Gastroesophageal sphincter (tissue), 4 donors: ENCODE data around the gene KRTAP10-8. TPM values are rescaled to one million over a fixed set of nuclear protein-coding genes. Genes with fewer than 3 reads are reported as not detected.
"Not testable (repeated sequence)": the region's sequence is repeated elsewhere in the genome, so short reads cannot be mapped to it uniquely, and the experiment has no call there.

Experiments
- ATAC-seq: fragments of 150-250 bp; one replicate; pipeline ENCODE4 v1.9.1; 2016; ENCODE audit warnings: mild to moderate bottlenecking, moderate library complexity
- H3K27ac ChIP-seq, 4 donors: fragments of 200-600 bp; sonication (generic) in 3 of 4; 1 replicate in 3 of 4; 2 replicates in 1 of 4; pipeline ENCODE4 v1.5.1; 2016 to 2019
- H3K27me3 ChIP-seq: fragments of 200-600 bp; sonication (generic); one replicate; pipeline ENCODE4 v1.5.1; 2019
- H3K36me3 ChIP-seq, 2 donors: fragments of 200-600 bp; sonication (generic); one replicate each; pipeline ENCODE4 v1.5.1; 2019; ENCODE audit warnings: control low read depth in 1 of 2
- H3K4me1 ChIP-seq, 3 donors: fragments of 200-600 bp; sonication (generic); 1 replicate in 2 of 3; 2 replicates in 1 of 3; pipeline ENCODE4 v1.5.1; 2016 to 2019; ENCODE audit warnings: control low read depth in 2 of 3
- H3K4me3 ChIP-seq, 2 donors: fragments of 200-600 bp; sonication (generic); one replicate each; pipeline ENCODE4 v1.5.1; 2019; ENCODE audit warnings: mild to moderate bottlenecking in 1 of 2, moderate library complexity in 1 of 2
- H3K9me3 ChIP-seq, 3 donors: fragments of 200-600 bp; sonication (generic); one replicate each; pipeline ENCODE4 v1.5.1; 2017 to 2019; ENCODE audit warnings: control low read depth in 2 of 3
- EP300 ChIP-seq: sonication (generic); formaldehyde crosslinking; IDR thresholded peaks from one replicate; pipeline ENCODE4 v1.6.1; 2017; ENCODE audit warnings: antibody characterized with exemption, mild to moderate bottlenecking
- POLR2A ChIP-seq, 2 donors: fragments of 450-650 bp; IDR thresholded peaks; one replicate each; pipeline ENCODE4 v1.6.1; 2017; ENCODE audit warnings: antibody characterized with exemption in 2 of 2, mild to moderate bottlenecking in 2 of 2, moderate library complexity in 1 of 2
- POLR2AphosphoS5 ChIP-seq: sonication (generic); formaldehyde crosslinking; IDR thresholded peaks from one replicate; pipeline ENCODE4 v1.6.1; 2017; ENCODE audit warnings: antibody characterized with exemption
- WGBS, 2 donors: methylation state at CpG; one replicate each; pipeline ENCODE4 v1.1.5; 2018; ENCODE audit warnings: low coverage in 1 of 2; 5-methylcytosine and 5-hydroxymethylcytosine counted together
- total RNA-seq, 4 donors: library from RNA; depleted of rRNA; stranded (reverse); fragments of >200 nt; gene quantifications; one replicate each; pipeline ENCODE4 v1.1.0, GENCODE V29; 2016
- TF ChIP-seq, protein P1 (sequence below), 4 experiments: fragments of 200-600 bp in 2 of 4; fragments of 450-650 bp in 2 of 4; sonication (generic) in 1 of 4; IDR thresholded peaks; one replicate each; pipeline ENCODE4 v1.5.1; 2017 to 2019; ENCODE audit warnings: antibody characterized with exemption in 4 of 4, mild to moderate bottlenecking in 2 of 4, moderate library complexity in 2 of 4

KRTAP10-8 gene
- total RNA-seq, 4 donors from 2014 or later: not detected

DNA sequence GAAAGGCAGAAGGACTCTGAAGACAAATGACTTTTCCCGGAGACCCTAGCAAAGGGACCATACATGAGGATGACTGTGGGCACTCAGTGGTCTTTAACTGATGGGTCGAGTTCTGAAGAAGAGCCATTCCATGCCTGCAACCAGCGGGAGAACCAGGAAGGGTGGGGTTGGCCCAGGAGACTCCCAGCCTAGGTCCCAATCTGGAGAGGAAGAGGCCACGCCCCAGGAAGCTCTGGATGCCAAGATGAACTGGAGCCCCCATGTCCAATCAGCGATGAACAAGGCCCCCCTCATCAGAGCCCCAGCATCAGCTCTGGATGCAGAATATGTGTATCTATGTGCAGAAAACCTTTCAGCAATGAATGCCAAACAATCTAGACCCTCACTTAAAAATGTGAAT, 28.9 kb downstream of the KRTAP10-8 start:
- TF ChIP-seq POLR2A (IDR thresholded peaks at IDR 0.05): no peak
- no peak overlapping the region for H3K4me3 ChIP-seq
- H3K27ac ChIP-seq: no peak overlapping the region
- H3K36me3 ChIP-seq: no peaks in the 10 kb centered on the region
- H3K27me3 ChIP-seq: peaks cover 54% of the 10 kb centered on the region
- no peak for ATAC-seq
- H3K9me3 ChIP-seq: peaks cover 0 to 51% (median 0%) of the 10 kb centered on the region in 3 donors
- no peaks in the 10 kb centered on the region for H3K4me1 ChIP-seq
- 79 to 84% methylated on average over 4 to 5 of the region's 5 CpGs for WGBS, 2 donors

DNA sequence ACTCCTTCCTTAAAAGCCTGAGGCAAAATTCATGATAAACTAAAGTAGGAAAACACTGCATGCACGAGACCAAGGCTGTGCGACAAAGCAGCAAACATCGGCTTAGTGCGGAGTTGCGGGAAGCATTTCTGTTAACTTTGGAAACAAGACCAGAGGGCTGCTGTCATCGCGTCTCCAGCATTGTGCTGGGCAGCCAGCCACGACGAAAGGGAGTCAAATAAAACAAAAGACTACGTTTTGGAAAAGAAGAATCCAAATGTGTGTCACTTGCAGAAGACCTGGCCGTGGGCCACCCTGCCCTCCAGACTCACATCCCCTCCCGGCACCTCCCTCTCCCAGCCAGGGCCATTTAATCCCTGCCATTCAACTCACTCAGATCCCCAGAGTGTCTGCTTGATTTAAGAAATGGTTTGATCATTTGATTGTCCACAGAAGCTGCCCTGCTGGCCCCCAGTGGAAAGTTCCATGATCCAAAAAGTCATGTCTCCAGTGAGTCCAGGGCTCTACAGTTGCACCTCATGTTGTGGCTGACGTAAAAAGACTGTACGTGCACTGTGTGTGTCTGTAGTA, 31.9 kb downstream of the KRTAP10-8 start:
- H3K9me3 ChIP-seq: peaks cover 0 to 51% (median 0%) of the 10 kb centered on the region in 3 donors
- WGBS, 2 donors: 35 to 70% methylated on average over 11 to 12 of the region's 14 CpGs
- peaks cover 57% of the 10 kb centered on the region for H3K27me3 ChIP-seq
- no peaks in the 10 kb centered on the region for H3K4me1 ChIP-seq
- TF ChIP-seq, protein P1, sequence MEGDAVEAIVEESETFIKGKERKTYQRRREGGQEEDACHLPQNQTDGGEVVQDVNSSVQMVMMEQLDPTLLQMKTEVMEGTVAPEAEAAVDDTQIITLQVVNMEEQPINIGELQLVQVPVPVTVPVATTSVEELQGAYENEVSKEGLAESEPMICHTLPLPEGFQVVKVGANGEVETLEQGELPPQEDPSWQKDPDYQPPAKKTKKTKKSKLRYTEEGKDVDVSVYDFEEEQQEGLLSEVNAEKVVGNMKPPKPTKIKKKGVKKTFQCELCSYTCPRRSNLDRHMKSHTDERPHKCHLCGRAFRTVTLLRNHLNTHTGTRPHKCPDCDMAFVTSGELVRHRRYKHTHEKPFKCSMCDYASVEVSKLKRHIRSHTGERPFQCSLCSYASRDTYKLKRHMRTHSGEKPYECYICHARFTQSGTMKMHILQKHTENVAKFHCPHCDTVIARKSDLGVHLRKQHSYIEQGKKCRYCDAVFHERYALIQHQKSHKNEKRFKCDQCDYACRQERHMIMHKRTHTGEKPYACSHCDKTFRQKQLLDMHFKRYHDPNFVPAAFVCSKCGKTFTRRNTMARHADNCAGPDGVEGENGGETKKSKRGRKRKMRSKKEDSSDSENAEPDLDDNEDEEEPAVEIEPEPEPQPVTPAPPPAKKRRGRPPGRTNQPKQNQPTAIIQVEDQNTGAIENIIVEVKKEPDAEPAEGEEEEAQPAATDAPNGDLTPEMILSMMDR (IDR thresholded peaks at IDR 0.05): no peak
- no peak for TF ChIP-seq EP300
- no peak for TF ChIP-seq POLR2AphosphoS5
- TF ChIP-seq POLR2A (IDR thresholded peaks at IDR 0.05): no peak
- ATAC-seq: no peak
- no peaks in the 10 kb centered on the region for H3K36me3 ChIP-seq
- H3K4me3 ChIP-seq: no peak overlapping the region
- H3K27ac ChIP-seq: no peak overlapping the region

DNA sequence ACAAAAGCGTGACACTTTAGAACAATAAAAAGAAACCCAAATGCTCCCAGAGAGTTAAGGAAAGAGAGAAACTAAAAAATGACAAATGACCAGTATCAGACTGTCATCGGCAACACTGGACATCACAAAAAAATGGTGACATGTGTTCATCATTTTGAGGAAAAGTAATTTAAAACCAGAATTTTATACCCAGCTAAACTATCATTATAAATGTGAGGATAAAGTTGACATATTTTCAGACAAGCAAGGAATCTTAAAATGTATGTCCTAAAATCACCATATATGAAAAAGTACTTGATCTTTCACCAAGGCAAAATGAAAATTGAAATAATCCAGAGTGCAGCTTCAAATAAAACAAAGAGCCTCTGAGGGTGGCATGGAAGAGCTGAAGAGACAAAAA, 33.0 kb downstream of the KRTAP10-8 start:
- no peak overlapping the region for H3K4me3 ChIP-seq
- H3K27ac ChIP-seq: no peak overlapping the region
- no peak for ATAC-seq
- TF ChIP-seq POLR2A (IDR thresholded peaks at IDR 0.05) (no peak), POLR2AphosphoS5 (no peak), EP300 (no peak)
- TF ChIP-seq, protein P1 (IDR thresholded peaks at IDR 0.05): no peak
- no peaks in the 10 kb centered on the region for H3K36me3 ChIP-seq
- no peaks in the 10 kb centered on the region for H3K4me1 ChIP-seq
- whole genome bisulfite sequencing, 2 donors: 39 to 91% methylated on average over 2 of the region's 2 CpGs
- H3K27me3 ChIP-seq: peaks cover 57% of the 10 kb centered on the region
- H3K9me3 ChIP-seq: peaks cover 0 to 51% (median 0%) of the 10 kb centered on the region in 3 donors

DNA sequence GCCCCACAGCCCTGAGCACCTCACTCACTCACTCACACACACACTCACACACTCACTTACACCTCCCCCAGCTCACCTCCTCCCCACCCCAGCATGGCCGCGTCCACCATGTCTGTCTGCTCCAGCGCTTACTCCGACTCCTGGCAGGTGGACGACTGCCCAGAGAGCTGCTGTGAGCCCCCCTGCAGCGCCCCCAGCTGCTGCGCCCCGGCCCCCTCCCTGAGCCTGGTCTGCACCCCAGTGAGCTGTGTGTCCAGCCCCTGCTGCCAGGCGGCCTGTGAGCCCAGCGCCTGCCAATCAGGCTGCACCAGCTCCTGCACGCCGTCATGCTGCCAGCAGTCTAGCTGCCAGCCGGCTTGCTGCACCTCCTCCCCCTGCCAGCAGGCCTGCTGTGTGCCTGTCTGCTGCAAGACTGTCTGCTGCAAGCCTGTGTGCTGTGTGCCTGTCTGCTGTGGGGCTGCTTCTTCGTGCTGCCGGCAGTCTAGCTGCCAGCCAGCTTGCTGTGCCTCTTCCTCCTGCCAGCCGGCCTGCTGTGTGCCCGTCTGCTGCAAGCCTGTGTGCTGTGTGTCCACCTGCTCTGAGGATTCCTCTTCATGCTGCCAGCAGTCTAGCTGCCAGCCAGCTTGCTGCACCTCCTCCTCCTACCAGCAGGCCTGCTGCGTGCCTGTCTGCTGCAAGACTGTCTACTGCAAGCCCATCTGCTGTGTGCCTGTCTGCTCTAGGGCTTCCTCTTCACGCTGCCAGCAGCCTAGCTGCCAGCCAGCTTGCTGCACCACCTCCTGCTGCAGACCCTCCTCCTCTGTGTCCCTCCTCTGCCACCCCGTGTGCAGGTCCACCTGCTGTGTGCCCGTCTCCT, 34.7 kb downstream of the KRTAP10-8 start, which contains the start of gene KRTAP10-11:
KRTAP10-11 (plus strand) TSS at position 49 of the 856 bp plus-strand sequence; CDS start at position 94, 45 bp downstream.
- H3K9me3 ChIP-seq: peaks cover 0 to 34% (median 0%) of the 10 kb centered on the region in 3 donors
- not testable (repeated sequence) for ATAC-seq, H3K36me3 ChIP-seq, H3K4me1 ChIP-seq, H3K4me3 ChIP-seq, H3K27ac ChIP-seq
- H3K27me3 ChIP-seq: peaks cover 50% of the 10 kb centered on the region
- WGBS, 2 donors: 20 to 88% methylated on average over 2 to 3 of the region's 21 CpGs

DNA sequence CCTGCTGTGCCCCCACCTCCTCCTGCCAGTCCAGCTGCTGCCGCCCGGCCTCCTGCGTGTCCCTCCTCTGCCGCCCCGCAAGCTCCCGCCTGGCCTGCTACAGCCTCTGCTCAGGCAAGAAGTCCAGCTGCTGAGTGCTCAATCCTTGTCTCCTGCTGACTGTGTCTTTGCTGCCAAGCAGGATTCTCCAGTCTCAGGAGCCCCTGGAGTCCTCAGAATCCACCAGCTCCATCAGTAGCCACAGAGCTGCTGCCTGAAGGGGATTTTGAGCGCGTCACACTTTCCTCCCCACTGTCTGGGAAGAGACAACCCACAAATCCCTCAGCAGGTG, 35.3 kb downstream of the KRTAP10-8 start:
- 20% methylated on average over 1 of the region's 8 CpGs; no CpG with 5 or more reads in 1 of the 2 donors for WGBS, 2 donors
- peaks cover 0 to 32% (median 0%) of the 10 kb centered on the region in 3 donors for H3K9me3 ChIP-seq
- H3K27ac ChIP-seq: no peak overlapping the region
- H3K27me3 ChIP-seq: peaks cover 50% of the 10 kb centered on the region
- H3K36me3 ChIP-seq: no peaks in the 10 kb centered on the region
- no peak for ATAC-seq
- TF ChIP-seq, protein P1 (IDR thresholded peaks at IDR 0.05): no peak
- no peak overlapping the region for H3K4me3 ChIP-seq
- H3K4me1 ChIP-seq: no peaks in the 10 kb centered on the region
